ENCODE measurements around the gene EVA1A.

Gene EVA1A

DNA sequence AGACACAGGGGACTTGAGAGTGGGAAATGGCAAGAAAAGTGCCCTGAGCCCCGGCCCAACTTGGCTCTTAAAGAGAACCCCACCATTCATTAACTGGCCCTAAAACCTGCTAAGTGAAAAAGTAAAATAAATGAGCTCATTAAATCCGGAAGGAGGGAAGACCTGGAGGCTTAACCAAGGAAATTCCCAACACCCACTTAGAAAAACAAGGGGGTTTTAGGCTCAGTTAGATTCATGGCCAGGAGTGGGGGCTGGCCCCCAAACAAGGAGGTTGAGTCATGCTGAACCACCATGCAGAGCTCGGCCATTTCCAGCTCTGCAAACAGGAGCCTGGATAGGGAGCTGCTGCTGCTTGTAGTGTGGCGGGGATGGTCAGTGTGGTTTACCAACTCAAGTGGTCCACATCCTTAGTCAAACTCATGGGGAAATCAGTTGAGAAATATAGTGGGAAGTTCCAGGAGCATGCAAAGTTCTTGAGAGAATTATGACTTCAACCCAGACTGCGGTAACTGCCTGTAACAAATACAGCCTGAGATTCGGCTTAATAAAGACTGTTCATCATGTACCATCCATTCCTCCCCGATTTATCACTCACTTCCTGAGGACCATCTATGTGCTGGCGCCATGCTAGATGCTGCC lies 46.1 kb upstream of the EVA1A start:
- ChIA-PET CTCF (interaction anchor here (1.0 to 3.5 kb wide), 6 partner anchors 11 to 654 kb away, joined by 5 to 17 read pairs (median 5); no protein-coding TSS in a partner anchor), POLR2A (no interaction called here)
- no peak for DNase-seq (ENCODE audit: extremely low spot score)
- TF ChIP-seq, protein P1, sequence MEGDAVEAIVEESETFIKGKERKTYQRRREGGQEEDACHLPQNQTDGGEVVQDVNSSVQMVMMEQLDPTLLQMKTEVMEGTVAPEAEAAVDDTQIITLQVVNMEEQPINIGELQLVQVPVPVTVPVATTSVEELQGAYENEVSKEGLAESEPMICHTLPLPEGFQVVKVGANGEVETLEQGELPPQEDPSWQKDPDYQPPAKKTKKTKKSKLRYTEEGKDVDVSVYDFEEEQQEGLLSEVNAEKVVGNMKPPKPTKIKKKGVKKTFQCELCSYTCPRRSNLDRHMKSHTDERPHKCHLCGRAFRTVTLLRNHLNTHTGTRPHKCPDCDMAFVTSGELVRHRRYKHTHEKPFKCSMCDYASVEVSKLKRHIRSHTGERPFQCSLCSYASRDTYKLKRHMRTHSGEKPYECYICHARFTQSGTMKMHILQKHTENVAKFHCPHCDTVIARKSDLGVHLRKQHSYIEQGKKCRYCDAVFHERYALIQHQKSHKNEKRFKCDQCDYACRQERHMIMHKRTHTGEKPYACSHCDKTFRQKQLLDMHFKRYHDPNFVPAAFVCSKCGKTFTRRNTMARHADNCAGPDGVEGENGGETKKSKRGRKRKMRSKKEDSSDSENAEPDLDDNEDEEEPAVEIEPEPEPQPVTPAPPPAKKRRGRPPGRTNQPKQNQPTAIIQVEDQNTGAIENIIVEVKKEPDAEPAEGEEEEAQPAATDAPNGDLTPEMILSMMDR (IDR thresholded peaks at IDR 0.05; ENCODE audit: control extremely low read depth, extremely low read depth, low read depth, missing control alignments), result no peak

DNA sequence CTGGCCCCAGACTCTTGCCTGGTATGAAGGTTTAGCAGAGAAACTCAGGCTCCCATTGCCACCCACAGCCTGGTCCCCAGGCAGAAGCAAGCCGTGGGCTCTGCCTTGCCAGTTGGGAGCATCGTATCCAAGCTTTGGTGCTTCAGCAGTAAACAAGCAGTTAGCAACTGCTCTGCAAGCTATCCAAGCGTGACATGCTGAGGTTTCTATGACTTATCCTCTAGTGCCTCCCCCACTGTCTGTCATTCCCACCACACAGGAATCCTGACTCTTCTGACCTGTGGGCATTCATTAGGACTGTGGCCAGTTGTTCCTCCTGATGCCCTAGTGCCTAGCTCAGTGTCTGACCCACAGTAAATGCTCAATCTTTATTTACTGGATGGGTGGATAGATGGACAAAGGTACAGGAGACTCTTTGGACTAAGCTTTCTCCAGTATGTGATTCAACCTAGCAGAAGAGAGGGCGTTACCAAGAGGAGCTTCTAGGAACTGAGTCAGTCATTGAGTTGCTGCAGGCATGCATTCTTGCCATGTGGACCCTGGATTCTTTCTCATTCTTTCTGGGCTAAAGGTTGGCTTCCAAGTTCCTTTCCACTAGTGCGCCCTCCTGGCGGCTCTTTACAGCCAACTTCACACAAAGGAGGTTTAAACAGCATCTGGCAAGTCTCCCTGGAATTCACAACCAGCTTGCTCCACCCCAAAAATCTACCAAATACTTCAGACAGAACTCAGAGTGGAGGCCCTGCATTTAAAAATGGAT lies 45.2 kb upstream of the EVA1A start:
- ChIA-PET POLR2A (no interaction called here), CTCF (interaction anchor here (0.9 to 3.5 kb wide), 17 partner anchors 10 to 653 kb away, joined by 3 to 17 read pairs (median 4); no protein-coding TSS in a partner anchor)
- no peak for DNase-seq (ENCODE audit: extremely low spot score)
- TF ChIP-seq, protein P1 (IDR thresholded peaks at IDR 0.05; ENCODE audit: control extremely low read depth, extremely low read depth, low read depth, missing control alignments), result no peak

DNA sequence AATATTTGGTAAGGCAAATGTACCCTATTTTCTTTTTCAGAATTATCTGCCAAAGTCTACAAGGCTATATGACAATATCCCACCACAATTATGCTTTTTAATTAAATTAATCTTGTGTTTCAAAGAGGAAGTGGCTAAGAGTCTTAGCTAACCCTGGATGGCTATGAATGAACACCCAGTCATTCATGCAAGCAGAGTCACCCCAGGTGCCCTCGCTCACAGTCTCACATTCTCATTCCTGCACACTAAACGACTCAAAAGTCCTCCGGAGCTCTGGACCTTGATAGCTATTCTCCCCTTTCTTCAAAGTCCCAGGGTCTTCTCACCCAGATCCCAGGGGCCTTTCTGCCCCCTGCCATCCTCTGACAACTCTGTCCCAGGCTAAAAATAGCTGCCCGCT lies 43.7 kb upstream of the EVA1A start:
- TF ChIP-seq, protein P1 (IDR thresholded peaks at IDR 0.05; ENCODE audit: control extremely low read depth, extremely low read depth, low read depth, missing control alignments), result no peak
- ChIA-PET POLR2A (no interaction called here), CTCF (interaction anchor here (1.1 to 3.5 kb wide), 4 partner anchors 8 to 539 kb away, joined by 3 to 17 read pairs (median 4); no protein-coding TSS in a partner anchor)
- no peak for DNase-seq (ENCODE audit: extremely low spot score)

DNA sequence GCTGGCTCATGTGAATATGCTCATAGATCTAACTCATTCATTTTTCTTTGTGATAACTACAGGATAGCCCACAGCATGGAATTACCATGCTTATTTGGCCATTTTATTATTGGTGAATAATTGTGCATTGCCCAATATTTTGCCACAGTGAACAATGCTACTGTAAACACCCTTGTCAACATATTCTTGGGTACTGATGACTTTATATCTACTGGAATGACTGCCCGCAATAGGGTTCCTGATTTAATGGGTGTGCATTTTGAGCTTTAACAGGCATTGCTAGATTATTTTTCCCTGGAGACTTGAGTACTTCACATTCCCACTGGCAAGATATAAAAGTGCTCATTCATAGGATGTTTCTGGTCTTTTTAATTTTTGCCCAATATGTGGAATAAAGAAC lies 42.7 kb upstream of the EVA1A start:
- TF ChIP-seq, protein P1 (IDR thresholded peaks at IDR 0.05; ENCODE audit: control extremely low read depth, extremely low read depth, low read depth, missing control alignments), result no peak
- DNase-seq (ENCODE audit: extremely low spot score), result no peak
- ChIA-PET POLR2A (no interaction called here), CTCF (interaction anchor here (1.0 to 2.1 kb wide), 2 partner anchors 11 to 538 kb away, joined by 4 to 6 read pairs; no protein-coding TSS in a partner anchor)

DNA sequence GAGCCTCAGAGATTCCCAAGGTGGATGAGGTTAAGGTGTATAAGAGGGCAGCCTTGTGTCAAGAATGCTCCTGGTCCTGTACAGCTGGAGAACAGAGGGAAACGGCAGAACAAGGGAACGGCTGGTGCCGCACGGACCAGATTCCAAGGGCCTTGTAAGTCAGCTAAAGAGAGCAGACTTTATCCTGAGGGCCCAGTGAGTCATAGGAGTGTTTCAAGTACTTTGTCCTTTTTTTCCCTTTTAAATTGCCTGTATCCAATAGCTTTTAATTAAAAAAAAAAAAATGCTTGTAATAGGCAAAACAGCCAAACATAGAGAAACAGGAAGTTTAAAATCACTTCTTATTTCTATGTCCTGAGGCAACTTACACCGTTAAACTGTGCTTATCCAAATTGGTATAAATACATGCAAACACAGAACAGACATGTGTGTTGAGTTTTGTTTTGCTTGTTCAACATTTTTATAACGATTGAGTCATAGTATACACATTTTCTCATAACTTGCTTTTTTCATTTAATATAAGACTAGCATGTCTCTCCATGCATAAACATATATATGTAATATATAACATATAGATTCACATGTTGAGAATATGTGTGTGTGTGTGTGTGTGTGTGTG lies 42.1 kb upstream of the EVA1A start:
- DNase-seq (ENCODE audit: extremely low spot score), result no peak
- TF ChIP-seq, protein P1 (IDR thresholded peaks at IDR 0.05; ENCODE audit: control extremely low read depth, extremely low read depth, low read depth, missing control alignments), result no peak
- ChIA-PET CTCF (interaction anchor here (1.0 kb wide), 1 partner anchor 11 kb away, joined by 4 read pairs; no protein-coding TSS in a partner anchor), POLR2A (no interaction called here)

DNA sequence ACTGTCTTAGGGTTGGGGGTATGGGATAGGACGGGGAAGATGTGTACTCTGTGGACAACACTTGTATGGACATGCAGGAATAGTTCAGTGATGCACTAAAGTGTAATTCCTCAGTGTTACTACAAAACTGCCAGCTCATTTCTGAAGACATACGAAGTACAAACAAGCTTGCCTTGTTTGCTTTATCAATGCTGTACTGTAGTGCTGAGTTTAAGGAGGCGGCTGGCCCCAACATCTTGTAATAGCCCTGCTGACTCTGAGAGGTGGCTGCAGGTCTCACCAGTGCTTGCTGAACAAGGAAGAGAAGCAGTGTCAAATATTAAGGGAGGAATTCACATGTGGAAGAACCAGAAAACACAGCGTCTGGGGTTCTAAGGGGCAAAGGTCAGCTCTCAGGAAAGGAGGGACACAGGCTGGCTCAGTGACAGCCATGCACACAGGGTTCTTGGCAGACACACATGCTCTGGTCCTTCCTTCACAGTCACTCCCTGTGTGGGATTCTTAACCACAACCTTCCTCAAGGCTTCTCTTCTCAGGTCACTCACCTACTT lies 39.8 kb upstream of the EVA1A start:
- no peak for DNase-seq (ENCODE audit: extremely low spot score)
- TF ChIP-seq, protein P1 (IDR thresholded peaks at IDR 0.05; ENCODE audit: control extremely low read depth, extremely low read depth, low read depth, missing control alignments), result no peak
- POLR2A ChIA-PET, result no interaction called here
- CTCF ChIA-PET, result interaction anchor here (1.0 to 3.1 kb wide), 3 partner anchors 8 to 37 kb away, joined by 3 to 17 read pairs (median 3); no protein-coding TSS in a partner anchor

Data from GM10248 (cell line).